Osteoblast (primary cell): Measurements from ENCODE around the gene COL7A1. TPM values are rescaled to one million over a fixed set of nuclear protein-coding genes. Genes with fewer than 3 reads are reported as not detected.

ENCODE experiments used
- DNase-seq: peaks from one replicate; pipeline ENCODE4 v3.0.0; 2011; ENCODE audit warnings: low spot score, mixed read lengths; ENCODE audit not compliant: insufficient read length; ENCODE audit errors: missing footprints
- H2AFZ ChIP-seq: 2 replicates; pipeline ENCODE4 v1.6.0; 2011; ENCODE audit warnings: mild to moderate bottlenecking, low read length
- H3K27ac ChIP-seq: 2 replicates; pipeline ENCODE4 v1.5.1; 2011; ENCODE audit warnings: mild to moderate bottlenecking, low read depth, low read length, moderate library complexity
- H3K27me3 ChIP-seq: 2 replicates; pipeline ENCODE4 v1.6.0; 2012; ENCODE audit warnings: mild to moderate bottlenecking, control low read depth, inconsistent platforms, low read length, moderate library complexity; ENCODE audit not compliant: insufficient read depth
- H3K36me3 ChIP-seq: 2 replicates; pipeline ENCODE4 v1.5.1; 2011; ENCODE audit warnings: mild to moderate bottlenecking, low read length, control low read depth, moderate library complexity; ENCODE audit not compliant: insufficient read depth
- H3K4me1 ChIP-seq: 2 replicates; pipeline ENCODE4 v1.5.1; 2011; ENCODE audit warnings: mild to moderate bottlenecking, low read length, control low read depth, moderate library complexity; ENCODE audit not compliant: insufficient read depth
- H3K4me2 ChIP-seq: 2 replicates; pipeline ENCODE4 v1.6.0; 2011; ENCODE audit warnings: mild to moderate bottlenecking, low read length; ENCODE audit not compliant: insufficient read depth
- H3K4me3 ChIP-seq: fragments of 200-600 bp; sonication (generic); 3 replicates; pipeline ENCODE4 v1.5.1; 2012; ENCODE audit warnings: mild to moderate bottlenecking, low read length, inconsistent platforms; ENCODE audit not compliant: insufficient read depth
- H3K79me2 ChIP-seq: 2 replicates; pipeline ENCODE4 v1.6.0; 2012; ENCODE audit warnings: mild to moderate bottlenecking, low read length, control low read depth, inconsistent platforms; ENCODE audit not compliant: insufficient read depth
- H3K9me3 ChIP-seq: 2 replicates; pipeline ENCODE4 v1.5.1; 2011; ENCODE audit warnings: low read depth, low read length, control low read depth
- H4K20me1 ChIP-seq: 2 replicates; pipeline ENCODE4 v1.6.0; 2012; ENCODE audit warnings: mild to moderate bottlenecking, low read length, control low read depth; ENCODE audit not compliant: insufficient read depth
- total RNA-seq: library from RNA; depleted of rRNA; stranded (reverse); fragments of >200 nt; gene quantifications from 2 replicates; pipeline ENCODE4 v1.2.3, GENCODE V29; 2012
- TF ChIP-seq, protein P1 (sequence below): IDR thresholded peaks from 2 replicates; pipeline ENCODE4 v1.5.1; 2011; ENCODE audit warnings: mild to moderate bottlenecking, low read depth, low read length, moderate library complexity; ENCODE audit errors: extremely low read depth

Gene COL7A1
- total RNA-seq, 1 donor = 21.4 TPM

DNA sequence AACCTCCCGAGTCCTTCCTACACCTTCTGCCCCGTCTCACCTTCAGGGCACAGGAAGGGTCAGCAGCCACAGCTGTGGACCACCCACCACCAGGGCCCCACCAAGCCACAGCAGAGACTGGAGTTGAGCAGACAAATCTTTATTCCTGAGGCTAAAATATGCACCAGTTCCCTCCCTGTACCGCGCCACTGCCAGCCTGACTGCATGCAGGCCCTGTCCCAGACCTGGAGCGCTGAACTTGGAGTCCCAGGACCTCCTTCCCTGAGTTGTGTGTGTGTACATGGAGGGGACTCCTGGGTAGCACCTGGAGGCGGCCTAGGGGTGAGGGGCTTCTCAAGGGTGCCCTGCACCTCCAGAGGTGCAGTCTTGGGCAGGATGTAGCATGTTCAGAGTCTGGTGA lies 30.5 kb upstream of the COL7A1 start:
- H3K27ac ChIP-seq = no peak overlapping the region
- no peak overlapping the region for H3K4me2 ChIP-seq
- no peaks in the 10 kb centered on the region for H3K27me3 ChIP-seq
- peak; percentile 25 for DNase-seq
- H3K9me3 ChIP-seq = no peaks in the 10 kb centered on the region
- no peaks in the 10 kb centered on the region for H3K79me2 ChIP-seq
- peaks cover 50% of the 10 kb centered on the region for H3K36me3 ChIP-seq
- no peaks in the 10 kb centered on the region for H3K4me1 ChIP-seq
- H2AFZ ChIP-seq = no peak overlapping the region
- TF ChIP-seq, protein P1, sequence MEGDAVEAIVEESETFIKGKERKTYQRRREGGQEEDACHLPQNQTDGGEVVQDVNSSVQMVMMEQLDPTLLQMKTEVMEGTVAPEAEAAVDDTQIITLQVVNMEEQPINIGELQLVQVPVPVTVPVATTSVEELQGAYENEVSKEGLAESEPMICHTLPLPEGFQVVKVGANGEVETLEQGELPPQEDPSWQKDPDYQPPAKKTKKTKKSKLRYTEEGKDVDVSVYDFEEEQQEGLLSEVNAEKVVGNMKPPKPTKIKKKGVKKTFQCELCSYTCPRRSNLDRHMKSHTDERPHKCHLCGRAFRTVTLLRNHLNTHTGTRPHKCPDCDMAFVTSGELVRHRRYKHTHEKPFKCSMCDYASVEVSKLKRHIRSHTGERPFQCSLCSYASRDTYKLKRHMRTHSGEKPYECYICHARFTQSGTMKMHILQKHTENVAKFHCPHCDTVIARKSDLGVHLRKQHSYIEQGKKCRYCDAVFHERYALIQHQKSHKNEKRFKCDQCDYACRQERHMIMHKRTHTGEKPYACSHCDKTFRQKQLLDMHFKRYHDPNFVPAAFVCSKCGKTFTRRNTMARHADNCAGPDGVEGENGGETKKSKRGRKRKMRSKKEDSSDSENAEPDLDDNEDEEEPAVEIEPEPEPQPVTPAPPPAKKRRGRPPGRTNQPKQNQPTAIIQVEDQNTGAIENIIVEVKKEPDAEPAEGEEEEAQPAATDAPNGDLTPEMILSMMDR = no peak
- no peak overlapping the region for H3K4me3 ChIP-seq
- no peaks in the 10 kb centered on the region for H4K20me1 ChIP-seq

DNA sequence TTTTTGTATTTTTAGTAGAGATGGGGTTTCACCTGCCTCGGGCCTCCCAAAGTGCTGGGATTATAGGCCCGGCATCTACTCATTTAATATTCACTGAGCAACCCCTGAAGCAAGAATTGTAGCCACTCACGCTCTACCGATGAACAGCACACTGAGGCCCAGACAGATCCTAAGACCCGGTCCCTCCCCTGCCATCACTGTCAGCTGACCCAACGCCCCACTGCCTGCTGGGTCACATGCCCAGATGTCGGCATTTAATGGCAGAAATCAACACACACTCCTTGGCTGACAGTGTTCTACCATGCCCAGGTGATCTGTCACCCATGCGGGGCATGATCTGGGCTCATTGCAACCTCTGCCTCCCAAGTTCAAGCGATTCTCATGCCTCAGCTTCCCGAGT lies 29.6 kb upstream of the COL7A1 start:
- H3K9me3 ChIP-seq = no peaks in the 10 kb centered on the region
- no peaks in the 10 kb centered on the region for H3K79me2 ChIP-seq
- H3K4me2 ChIP-seq = no peak overlapping the region
- peak; percentile 51 for DNase-seq
- no peak overlapping the region for H2AFZ ChIP-seq
- H3K4me3 ChIP-seq = no peak overlapping the region
- TF ChIP-seq, protein P1 = no peak
- no peaks in the 10 kb centered on the region for H3K27me3 ChIP-seq
- peaks cover 42% of the 10 kb centered on the region for H3K36me3 ChIP-seq
- no peaks in the 10 kb centered on the region for H3K4me1 ChIP-seq
- H3K27ac ChIP-seq = no peak overlapping the region
- H4K20me1 ChIP-seq = no peaks in the 10 kb centered on the region

DNA sequence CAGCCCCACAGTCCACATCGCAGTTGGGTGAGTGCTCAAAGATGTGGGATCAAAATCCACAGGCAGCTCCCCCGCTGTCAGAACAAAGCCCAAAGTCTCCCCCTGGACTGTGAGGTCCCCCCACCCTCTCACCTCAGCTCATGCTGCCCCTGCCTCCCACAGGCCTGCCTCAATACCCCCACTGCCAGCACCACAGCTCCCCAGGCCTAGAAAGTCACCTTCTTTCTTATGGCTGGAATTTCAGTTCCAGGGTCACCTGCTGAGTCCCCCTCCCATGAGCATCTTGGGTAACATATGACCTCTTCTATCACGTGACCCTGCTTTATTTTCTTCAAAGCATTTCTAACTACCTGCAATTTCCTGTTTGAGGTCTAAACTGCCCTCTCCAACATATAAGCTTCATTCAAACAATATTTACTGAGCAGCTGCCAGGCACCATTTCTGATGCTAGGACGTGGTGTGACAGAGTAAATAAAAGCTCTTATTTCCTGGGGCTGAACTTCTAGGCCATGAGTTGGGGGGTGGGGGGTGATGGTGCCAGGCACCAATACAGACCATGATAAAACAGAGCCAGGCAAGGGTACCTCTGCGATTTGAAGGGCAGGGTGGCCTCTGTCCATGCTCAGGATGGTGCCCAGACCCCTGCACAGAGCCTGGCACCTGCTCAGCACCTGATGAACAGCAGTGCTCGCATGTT lies 28.9 kb upstream of the COL7A1 start:
- H3K4me1 ChIP-seq = no peaks in the 10 kb centered on the region
- H3K79me2 ChIP-seq = no peaks in the 10 kb centered on the region
- no peak overlapping the region for H2AFZ ChIP-seq
- H3K27ac ChIP-seq = no peak overlapping the region
- TF ChIP-seq, protein P1 = no peak
- H3K27me3 ChIP-seq = no peaks in the 10 kb centered on the region
- no peak overlapping the region for H3K4me2 ChIP-seq
- peak; percentile 65 for DNase-seq
- no peaks in the 10 kb centered on the region for H4K20me1 ChIP-seq
- H3K4me3 ChIP-seq = no peak overlapping the region
- peaks cover 34% of the 10 kb centered on the region for H3K36me3 ChIP-seq
- H3K9me3 ChIP-seq = no peaks in the 10 kb centered on the region

DNA sequence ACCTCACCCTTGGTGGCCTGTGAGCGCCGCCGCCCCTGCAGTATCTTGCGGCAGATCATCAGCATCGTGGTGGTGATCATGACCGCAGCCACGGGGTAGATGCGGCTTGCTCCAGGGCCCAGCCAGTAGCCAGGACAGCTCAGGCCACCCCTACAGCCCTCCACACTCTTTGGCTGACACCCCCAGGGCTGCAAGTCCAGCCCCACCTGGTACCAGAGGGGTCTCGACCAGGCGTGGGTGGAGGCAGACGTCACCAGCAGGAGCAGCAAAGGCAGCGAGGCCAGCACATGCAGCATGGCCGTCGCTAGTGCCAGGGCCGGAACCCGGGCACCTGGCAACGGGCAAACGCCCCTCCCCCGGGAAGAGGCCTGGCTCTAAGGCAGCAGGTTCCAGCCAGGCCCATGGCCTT lies 26.3 kb upstream of the COL7A1 start, which contains the start of gene TMEM89:
Gene TMEM89 (minus strand): TSS at position 309 of the 409 bp plus-strand sequence. CDS start 13 bp downstream, at position 296.
- DNase-seq = peak; percentile 43
- Histone ChIP-seq H3K9me3 (peaks cover 5% of the 10 kb centered on the region), H3K4me3 (no peak within 1 kb of the TSS), H2AFZ (no peak within 1 kb of the TSS), H4K20me1 (no peaks in the 10 kb centered on the region), H3K27ac (no peak within 1 kb of the TSS), H3K4me2 (no peak within 1 kb of the TSS), H3K79me2 (no peaks in the 10 kb centered on the region), H3K4me1 (peaks cover 5% of the 10 kb centered on the region), H3K36me3 (peaks cover 18% of the 10 kb centered on the region), H3K27me3 (no peaks in the 10 kb centered on the region)
- TF ChIP-seq, protein P1 = no peak
